H1 (cell line): ENCODE results near the gene PEX5L. TPM values are rescaled to one million over a fixed set of nuclear protein-coding genes. Genes with fewer than 3 reads are reported as not detected.

Source experiments
- CTCF ChIA-PET: fragments of 300-600 bp; sonication (Branson Sonifier 250); formaldehyde crosslinking; loops from one replicate; lab custom pipeline; 2021; ENCODE audit not compliant: partially characterized antibody; lab: Charles Lee
- POLR2A ChIA-PET: fragments of 300-600 bp; sonication (Branson Sonifier 250); formaldehyde crosslinking; loops from one replicate; lab custom pipeline; 2021; ENCODE audit warnings: inconsistent platforms; ENCODE audit not compliant: partially characterized antibody; lab: Charles Lee
- DNase-seq, 2 experiments: peaks; one replicate each; pipeline versions ENCODE4 v3.0.0 to v3.0.0-alpha.2; 2010 to 2022; ENCODE audit warnings: low spot score in 2 of 2, low read depth in 1 of 2, mixed read lengths in 1 of 2
- FAIRE-seq: peaks from 2 replicates; lab custom pipeline; 2011; peaks lifted over from hg19 to GRCh38; lab: Jason Lieb, UNC
- H2AFZ ChIP-seq: 2 replicates; pipeline ENCODE4 v1.8.1; 2012; ENCODE audit warnings: low read length, inconsistent platforms
- H2AK5ac ChIP-seq: 2 replicates; pipeline ENCODE4 v1.6.1; 2013; ENCODE audit warnings: low read depth, low read length
- H2BK120ac ChIP-seq: replicated peaks from 2 replicates; pipeline ENCODE3; 2013; ENCODE audit warnings: low read depth, low read length, inconsistent platforms
- H2BK12ac ChIP-seq: 2 replicates; pipeline ENCODE4 v1.6.1; 2013; ENCODE audit warnings: low read depth, low read length
- H2BK15ac ChIP-seq: 2 replicates; pipeline ENCODE4 v1.6.1; 2013; ENCODE audit warnings: low read length
- H2BK20ac ChIP-seq: 2 replicates; pipeline ENCODE4 v1.6.1; 2013; ENCODE audit warnings: low read length
- H2BK5ac ChIP-seq: 2 replicates; pipeline ENCODE4 v1.6.1; 2013; ENCODE audit warnings: low read depth, low read length
- H3K14ac ChIP-seq: 2 replicates; pipeline ENCODE4 v1.6.1; 2013; ENCODE audit warnings: inconsistent platforms; ENCODE audit not compliant: insufficient read length
- H3K18ac ChIP-seq: 2 replicates; pipeline ENCODE4 v1.6.1; 2013; ENCODE audit warnings: low read length; ENCODE audit errors: extremely low read depth
- H3K23ac ChIP-seq: 2 replicates; pipeline ENCODE4 v1.6.1; 2013; ENCODE audit warnings: inconsistent platforms; ENCODE audit not compliant: insufficient read length
- H3K23me2 ChIP-seq: 2 replicates; pipeline ENCODE4 v1.6.1; 2013; ENCODE audit warnings: low read depth, low read length
- H3K27ac ChIP-seq: 2 replicates; pipeline ENCODE4 v1.6.1; 2011; ENCODE audit warnings: low read depth, low read length, inconsistent platforms
- H3K27me3 ChIP-seq, 4 experiments: replicated peaks in 1 of 4; 1 replicate in 1 of 4; 2 replicates in 3 of 4; pipeline versions ENCODE4 v1.6.1 to v1.8.1; 2011 to 2013; ENCODE audit warnings: low read length in 3 of 4, mild to moderate bottlenecking in 3 of 4, inconsistent platforms in 2 of 4, mixed read lengths in 2 of 4, moderate library complexity in 1 of 4; ENCODE audit not compliant: control insufficient read depth in 3 of 4, insufficient read depth in 3 of 4; ENCODE audit errors: extremely low read depth in 1 of 4
- H3K36me3 ChIP-seq, 4 experiments: 2 replicates each; pipeline versions ENCODE4 v1.6.1 to v1.8.1; 2011 to 2013; ENCODE audit warnings: mild to moderate bottlenecking in 4 of 4, low read length in 3 of 4, moderate library complexity in 2 of 4, control low read depth in 1 of 4, inconsistent platforms in 1 of 4; ENCODE audit not compliant: insufficient read depth in 4 of 4, control insufficient read depth in 2 of 4
- H3K4ac ChIP-seq: replicated peaks from 2 replicates; pipeline ENCODE3; 2013; ENCODE audit warnings: low read length, low read depth, mixed read lengths, inconsistent platforms; ENCODE audit not compliant: insufficient read length
- H3K4me1 ChIP-seq, 4 experiments: replicated peaks in 1 of 4; 1 replicate in 1 of 4; 2 replicates in 3 of 4; pipeline versions ENCODE4 v1.6.1 to v1.8.1; 2011 to 2013; ENCODE audit warnings: low read length in 3 of 4, inconsistent platforms in 2 of 4, mixed read lengths in 1 of 4; ENCODE audit not compliant: insufficient read depth in 4 of 4, control insufficient read depth in 3 of 4
- H3K4me2 ChIP-seq, 2 experiments: 2 replicates each; pipeline versions ENCODE4 v1.6.1 to v1.8.1; 2011 to 2013; ENCODE audit warnings: low read depth in 2 of 2, low read length in 2 of 2, control low read depth in 1 of 2, inconsistent platforms in 1 of 2, mild to moderate bottlenecking in 1 of 2; ENCODE audit not compliant: insufficient read depth in 1 of 2
- H3K4me3 ChIP-seq, 4 experiments: fragments of 200-600, 300-600 bp in 1 of 4; sonication (generic), shearing (Covaris generic), sonication (Bioruptor Twin) in 1 of 4; 2 replicates each; pipeline versions ENCODE4 v1.5.1 to v1.8.1; 2011 to 2016; ENCODE audit warnings: low read length in 4 of 4, low read depth in 3 of 4, control low read depth in 2 of 4, inconsistent platforms in 2 of 4, mild to moderate bottlenecking in 2 of 4, mixed read lengths in 1 of 4, moderate library complexity in 1 of 4; ENCODE audit not compliant: insufficient read depth in 2 of 4; ENCODE audit errors: extremely low read depth in 1 of 4
- H3K56ac ChIP-seq: replicated peaks from 2 replicates; pipeline ENCODE3; 2013; ENCODE audit warnings: low read depth, mild to moderate bottlenecking, mixed read lengths, low read length, inconsistent platforms; ENCODE audit not compliant: insufficient read length
- H3K79me1 ChIP-seq: 2 replicates; pipeline ENCODE4 v1.6.1; 2013; ENCODE audit warnings: low read depth, low read length, control low read depth
- H3K79me2 ChIP-seq, 2 experiments: 2 replicates each; pipeline versions ENCODE4 v1.6.1 to v1.8.1; 2012 to 2013; ENCODE audit warnings: low read length in 2 of 2, mild to moderate bottlenecking in 2 of 2, inconsistent platforms in 1 of 2; ENCODE audit not compliant: insufficient read depth in 2 of 2, control insufficient read depth in 1 of 2
- H3K9ac ChIP-seq, 4 experiments: replicated peaks in 1 of 4; 1 replicate in 1 of 4; 2 replicates in 3 of 4; pipeline versions ENCODE4 v1.6.1 to v1.8.1; 2011 to 2013; ENCODE audit warnings: low read depth in 3 of 4, low read length in 3 of 4, control low read depth in 2 of 4, mild to moderate bottlenecking in 2 of 4, moderate library complexity in 2 of 4, inconsistent platforms in 1 of 4; ENCODE audit errors: extremely low read depth in 1 of 4
- H3K9me3 ChIP-seq, 2 experiments: 2 replicates each; pipeline versions ENCODE4 v1.6.1 to v1.8.1; 2012 to 2013; ENCODE audit warnings: mild to moderate bottlenecking in 2 of 2, moderate library complexity in 2 of 2, control low read depth in 1 of 2, inconsistent platforms in 1 of 2, low read depth in 1 of 2, low read length in 1 of 2, mixed read lengths in 1 of 2; ENCODE audit not compliant: insufficient read depth in 2 of 2
- H4K20me1 ChIP-seq, 2 experiments: replicated peaks in 1 of 2; 2 replicates each; pipeline versions ENCODE3 to v1.8.1; 2011 to 2013; ENCODE audit warnings: inconsistent platforms in 2 of 2, low read length in 2 of 2, mild to moderate bottlenecking in 1 of 2; ENCODE audit not compliant: insufficient read depth in 2 of 2, control insufficient read depth in 1 of 2
- H4K5ac ChIP-seq: 2 replicates; pipeline ENCODE4 v1.6.1; 2013; ENCODE audit warnings: low read length, low read depth, mixed read lengths, inconsistent platforms; ENCODE audit not compliant: insufficient read length
- H4K8ac ChIP-seq: 2 replicates; pipeline ENCODE4 v1.8.0; 2013; ENCODE audit warnings: mild to moderate bottlenecking, moderate library complexity, low read length, inconsistent platforms; ENCODE audit not compliant: insufficient read depth; ENCODE audit errors: extremely low read depth
- H4K91ac ChIP-seq: replicated peaks from 2 replicates; pipeline ENCODE3; 2013; ENCODE audit warnings: low read length, mixed read lengths, inconsistent platforms; ENCODE audit not compliant: insufficient read length
- CREB1 ChIP-seq: IDR thresholded peaks from 2 replicates; pipeline ENCODE4 v1.6.1; 2012; ENCODE audit warnings: inconsistent platforms
- SP1 ChIP-seq: IDR thresholded peaks from 2 replicates; pipeline ENCODE4 v1.6.1; 2011; ENCODE audit warnings: low read depth, low read length
- WGBS, 2 experiments: shearing (Covaris generic) in 1 of 2; methylation state at CpG; one replicate each; pipeline versions ENCODE4 v1.1.6 to v1.1.7; 2013 to 2015; ENCODE audit warnings: low lambda C conversion rate in 2 of 2, mixed read lengths in 2 of 2, inconsistent platforms in 1 of 2, low coverage in 1 of 2, missing lambda C conversion rate in 1 of 2; ENCODE audit not compliant: insufficient replicate concordance in 2 of 2, insufficient coverage in 1 of 2, insufficient read length in 1 of 2; ENCODE audit errors: extremely low coverage in 1 of 2, missing lambda C conversion rate in 1 of 2; 5-methylcytosine and 5-hydroxymethylcytosine counted together
- polyA plus RNA-seq, 7 experiments: library from polyadenylated mRNA; depleted of rRNA in 3 of 7; stranded (reverse) in 5 of 7; unstranded in 2 of 7; fragments of >200 nt in 5 of 7; fragments of 200-250 nt in 2 of 7; gene quantifications; 1 replicate in 5 of 7; 2 replicates in 1 of 7; 4 replicates in 1 of 7; pipeline versions ENCODE4 v1.2.1 to v1.2.3, GENCODE V29; 2011 to 2013; ENCODE audit warnings: missing spikeins in 2 of 7, mixed read lengths in 2 of 7
- total RNA-seq: library from RNA; stranded (reverse); fragmentation: NEBNext Ultra II Directional; extraction: Animal tissue kit (Norgen Biotek cat#: 25700); gene quantifications from 2 replicates; pipeline ENCODE4 v1.2.1, GENCODE V29; 2021

PEX5L gene
- total and polyA plus RNA-seq, 2 of the 8 experiments (the other 6 are each of a cell fraction or from before 2014, with no cell fraction given): 0.80 to 4.2 TPM

- Histone ChIP-seq H4K8ac (no peak overlapping the region), H3K4ac (peak overlapping the region; percentile 21), H3K27me3 (no peaks in the 10 kb centered on the region), H3K79me1 (no peaks in the 10 kb centered on the region), H3K14ac (no peak overlapping the region), H3K4me1 (peaks cover 4 to 12% (median 9%) of the 10 kb centered on the region in 4 experiments; a peak in 6 of 7 replicates), H3K4me3 (no peak overlapping the region; a peak in 1 of 8 replicates), H3K4me2 (peak overlapping the region; percentile 0 to 9; a peak in 2 of 4 replicates), H2BK20ac (no peak overlapping the region), H2BK5ac (peak overlapping the region; percentile 73; the same call in 1 of the 2 replicates), H2BK12ac (peak overlapping the region; percentile 83; the same call in 1 of the 2 replicates), H3K27ac (no peak overlapping the region), H3K9ac (no peak overlapping the region), H3K56ac (no peak overlapping the region), H2BK15ac (peak overlapping the region; percentile 89; the same call in 1 of the 2 replicates), H2BK120ac (no peak overlapping the region), H3K9me3 (no peaks in the 10 kb centered on the region), H4K20me1 (no peaks in the 10 kb centered on the region), H2AK5ac (no peak overlapping the region), H3K23me2 (no peaks in the 10 kb centered on the region), H3K36me3 (no peaks in the 10 kb centered on the region), H3K18ac (peak overlapping the region; percentile 51; the same call in 1 of the 2 replicates), H2AFZ (no peak overlapping the region), H3K23ac (no peak overlapping the region), H4K5ac (no peak overlapping the region), H4K91ac (no peak overlapping the region), H3K79me2 (no peaks in the 10 kb centered on the region)
- DNase-seq: no peak
- 74% methylated on average over 2 of the region's 2 CpGs; no CpG with 5 or more reads in 1 of the 2 experiments for WGBS, 2 experiments
- ChIA-PET POLR2A (interaction anchor here (0.5 kb wide), 1 partner anchor 537 kb away, joined by 4 read pairs; no protein-coding TSS in a partner anchor), CTCF (interaction anchor here (1.5 kb wide), 1 partner anchor 69 kb away, joined by 3 read pairs; no protein-coding TSS in a partner anchor)
- FAIRE-seq: no peak
- TF ChIP-seq CREB1: no peak
- no peak for TF ChIP-seq SP1
Observed at GRCh38 chr3:179949869-179950268, 86.9 kb downstream of the PEX5L start.
